Esophagus squamous epithelium (tissue), 4 donors: ENCODE data around the gene SYTL2.
"Not testable (repeated sequence)": the region's sequence is repeated elsewhere in the genome, so short reads cannot be mapped to it uniquely, and the experiment has no call there.

Experiments used
- POLR2A ChIP-seq, 4 donors: fragments of 450-650 bp; IDR thresholded peaks; one replicate each; pipeline ENCODE4 v1.6.1; 2017; ENCODE audit warnings: antibody characterized with exemption in 4 of 4, mild to moderate bottlenecking in 4 of 4, moderate library complexity in 3 of 4
- TF ChIP-seq, protein P1 (sequence below), 6 experiments: fragments of 450-650 bp in 4 of 6; fragments of 200-600 bp in 2 of 6; sonication (generic) in 2 of 6; IDR thresholded peaks; one replicate each; pipeline ENCODE4 v1.5.1; 2016 to 2019; ENCODE audit warnings: antibody characterized with exemption in 6 of 6, mild to moderate bottlenecking in 4 of 6, moderate library complexity in 4 of 6

DNA sequence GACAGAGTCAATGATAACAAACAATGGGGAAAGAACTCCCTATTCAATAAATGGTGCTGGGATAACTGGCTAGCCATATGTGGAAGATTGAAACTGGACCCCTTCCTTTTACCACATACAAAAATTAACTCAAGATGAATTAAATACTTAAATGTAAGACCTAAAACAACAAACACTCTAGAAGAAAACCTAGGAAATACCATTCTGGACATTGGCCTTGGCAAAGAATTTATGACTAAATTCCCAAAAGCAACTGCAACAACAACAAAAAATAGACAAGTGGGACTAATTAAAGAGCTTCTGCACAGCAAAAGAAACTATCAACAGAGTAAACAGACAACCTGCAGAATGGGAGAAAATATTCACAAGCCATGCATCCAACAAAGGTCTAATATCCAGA, 48.6 kb upstream of the SYTL2 start:
- TF ChIP-seq, protein P1, sequence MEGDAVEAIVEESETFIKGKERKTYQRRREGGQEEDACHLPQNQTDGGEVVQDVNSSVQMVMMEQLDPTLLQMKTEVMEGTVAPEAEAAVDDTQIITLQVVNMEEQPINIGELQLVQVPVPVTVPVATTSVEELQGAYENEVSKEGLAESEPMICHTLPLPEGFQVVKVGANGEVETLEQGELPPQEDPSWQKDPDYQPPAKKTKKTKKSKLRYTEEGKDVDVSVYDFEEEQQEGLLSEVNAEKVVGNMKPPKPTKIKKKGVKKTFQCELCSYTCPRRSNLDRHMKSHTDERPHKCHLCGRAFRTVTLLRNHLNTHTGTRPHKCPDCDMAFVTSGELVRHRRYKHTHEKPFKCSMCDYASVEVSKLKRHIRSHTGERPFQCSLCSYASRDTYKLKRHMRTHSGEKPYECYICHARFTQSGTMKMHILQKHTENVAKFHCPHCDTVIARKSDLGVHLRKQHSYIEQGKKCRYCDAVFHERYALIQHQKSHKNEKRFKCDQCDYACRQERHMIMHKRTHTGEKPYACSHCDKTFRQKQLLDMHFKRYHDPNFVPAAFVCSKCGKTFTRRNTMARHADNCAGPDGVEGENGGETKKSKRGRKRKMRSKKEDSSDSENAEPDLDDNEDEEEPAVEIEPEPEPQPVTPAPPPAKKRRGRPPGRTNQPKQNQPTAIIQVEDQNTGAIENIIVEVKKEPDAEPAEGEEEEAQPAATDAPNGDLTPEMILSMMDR (IDR thresholded peaks at IDR 0.05), result not testable (repeated sequence)
- not testable (repeated sequence) for TF ChIP-seq POLR2A (IDR thresholded peaks at IDR 0.05)
